H1 (cell line): ENCODE measurements around the gene PRKAR1B. TPM values are rescaled to one million over a fixed set of nuclear protein-coding genes. Genes with fewer than 3 reads are reported as not detected.

Experiments used
- CTCF ChIA-PET: fragments of 300-600 bp; sonication (Branson Sonifier 250); formaldehyde crosslinking; loops from one replicate; lab custom pipeline; 2021; ENCODE audit not compliant: partially characterized antibody; lab: Charles Lee
- POLR2A ChIA-PET: fragments of 300-600 bp; sonication (Branson Sonifier 250); formaldehyde crosslinking; loops from one replicate; lab custom pipeline; 2021; ENCODE audit warnings: inconsistent platforms; ENCODE audit not compliant: partially characterized antibody; lab: Charles Lee
- DNase-seq, 2 experiments: peaks; one replicate each; pipeline versions ENCODE4 v3.0.0 to v3.0.0-alpha.2; 2010 to 2022; ENCODE audit warnings: low spot score in 2 of 2, low read depth in 1 of 2, mixed read lengths in 1 of 2
- FAIRE-seq: peaks from 2 replicates; lab custom pipeline; 2011; peaks lifted over from hg19 to GRCh38; lab: Jason Lieb, UNC
- H2AFZ ChIP-seq: 2 replicates; pipeline ENCODE4 v1.8.1; 2012; ENCODE audit warnings: low read length, inconsistent platforms
- H2AK5ac ChIP-seq: 2 replicates; pipeline ENCODE4 v1.6.1; 2013; ENCODE audit warnings: low read depth, low read length
- H2BK120ac ChIP-seq: replicated peaks from 2 replicates; pipeline ENCODE3; 2013; ENCODE audit warnings: low read depth, low read length, inconsistent platforms
- H2BK12ac ChIP-seq: 2 replicates; pipeline ENCODE4 v1.6.1; 2013; ENCODE audit warnings: low read depth, low read length
- H2BK15ac ChIP-seq: 2 replicates; pipeline ENCODE4 v1.6.1; 2013; ENCODE audit warnings: low read length
- H2BK20ac ChIP-seq: 2 replicates; pipeline ENCODE4 v1.6.1; 2013; ENCODE audit warnings: low read length
- H2BK5ac ChIP-seq: 2 replicates; pipeline ENCODE4 v1.6.1; 2013; ENCODE audit warnings: low read depth, low read length
- H3K14ac ChIP-seq: 2 replicates; pipeline ENCODE4 v1.6.1; 2013; ENCODE audit warnings: inconsistent platforms; ENCODE audit not compliant: insufficient read length
- H3K18ac ChIP-seq: 2 replicates; pipeline ENCODE4 v1.6.1; 2013; ENCODE audit warnings: low read length; ENCODE audit errors: extremely low read depth
- H3K23ac ChIP-seq: 2 replicates; pipeline ENCODE4 v1.6.1; 2013; ENCODE audit warnings: inconsistent platforms; ENCODE audit not compliant: insufficient read length
- H3K23me2 ChIP-seq: 2 replicates; pipeline ENCODE4 v1.6.1; 2013; ENCODE audit warnings: low read depth, low read length
- H3K27ac ChIP-seq: 2 replicates; pipeline ENCODE4 v1.6.1; 2011; ENCODE audit warnings: low read depth, low read length, inconsistent platforms
- H3K27me3 ChIP-seq, 4 experiments: replicated peaks in 1 of 4; 1 replicate in 1 of 4; 2 replicates in 3 of 4; pipeline versions ENCODE4 v1.6.1 to v1.8.1; 2011 to 2013; ENCODE audit warnings: low read length in 3 of 4, mild to moderate bottlenecking in 3 of 4, inconsistent platforms in 2 of 4, mixed read lengths in 2 of 4, moderate library complexity in 1 of 4; ENCODE audit not compliant: control insufficient read depth in 3 of 4, insufficient read depth in 3 of 4; ENCODE audit errors: extremely low read depth in 1 of 4
- H3K36me3 ChIP-seq, 4 experiments: 2 replicates each; pipeline versions ENCODE4 v1.6.1 to v1.8.1; 2011 to 2013; ENCODE audit warnings: mild to moderate bottlenecking in 4 of 4, low read length in 3 of 4, moderate library complexity in 2 of 4, control low read depth in 1 of 4, inconsistent platforms in 1 of 4; ENCODE audit not compliant: insufficient read depth in 4 of 4, control insufficient read depth in 2 of 4
- H3K4ac ChIP-seq: replicated peaks from 2 replicates; pipeline ENCODE3; 2013; ENCODE audit warnings: low read length, low read depth, mixed read lengths, inconsistent platforms; ENCODE audit not compliant: insufficient read length
- H3K4me1 ChIP-seq, 4 experiments: replicated peaks in 1 of 4; 1 replicate in 1 of 4; 2 replicates in 3 of 4; pipeline versions ENCODE4 v1.6.1 to v1.8.1; 2011 to 2013; ENCODE audit warnings: low read length in 3 of 4, inconsistent platforms in 2 of 4, mixed read lengths in 1 of 4; ENCODE audit not compliant: insufficient read depth in 4 of 4, control insufficient read depth in 3 of 4
- H3K4me2 ChIP-seq, 2 experiments: 2 replicates each; pipeline versions ENCODE4 v1.6.1 to v1.8.1; 2011 to 2013; ENCODE audit warnings: low read depth in 2 of 2, low read length in 2 of 2, control low read depth in 1 of 2, inconsistent platforms in 1 of 2, mild to moderate bottlenecking in 1 of 2; ENCODE audit not compliant: insufficient read depth in 1 of 2
- H3K4me3 ChIP-seq, 4 experiments: fragments of 200-600, 300-600 bp in 1 of 4; sonication (generic), shearing (Covaris generic), sonication (Bioruptor Twin) in 1 of 4; 2 replicates each; pipeline versions ENCODE4 v1.5.1 to v1.8.1; 2011 to 2016; ENCODE audit warnings: low read length in 4 of 4, low read depth in 3 of 4, control low read depth in 2 of 4, inconsistent platforms in 2 of 4, mild to moderate bottlenecking in 2 of 4, mixed read lengths in 1 of 4, moderate library complexity in 1 of 4; ENCODE audit not compliant: insufficient read depth in 2 of 4; ENCODE audit errors: extremely low read depth in 1 of 4
- H3K56ac ChIP-seq: replicated peaks from 2 replicates; pipeline ENCODE3; 2013; ENCODE audit warnings: low read depth, mild to moderate bottlenecking, mixed read lengths, low read length, inconsistent platforms; ENCODE audit not compliant: insufficient read length
- H3K79me1 ChIP-seq: 2 replicates; pipeline ENCODE4 v1.6.1; 2013; ENCODE audit warnings: low read depth, low read length, control low read depth
- H3K79me2 ChIP-seq, 2 experiments: 2 replicates each; pipeline versions ENCODE4 v1.6.1 to v1.8.1; 2012 to 2013; ENCODE audit warnings: low read length in 2 of 2, mild to moderate bottlenecking in 2 of 2, inconsistent platforms in 1 of 2; ENCODE audit not compliant: insufficient read depth in 2 of 2, control insufficient read depth in 1 of 2
- H3K9ac ChIP-seq, 4 experiments: replicated peaks in 1 of 4; 1 replicate in 1 of 4; 2 replicates in 3 of 4; pipeline versions ENCODE4 v1.6.1 to v1.8.1; 2011 to 2013; ENCODE audit warnings: low read depth in 3 of 4, low read length in 3 of 4, control low read depth in 2 of 4, mild to moderate bottlenecking in 2 of 4, moderate library complexity in 2 of 4, inconsistent platforms in 1 of 4; ENCODE audit errors: extremely low read depth in 1 of 4
- H3K9me3 ChIP-seq, 2 experiments: 2 replicates each; pipeline versions ENCODE4 v1.6.1 to v1.8.1; 2012 to 2013; ENCODE audit warnings: mild to moderate bottlenecking in 2 of 2, moderate library complexity in 2 of 2, control low read depth in 1 of 2, inconsistent platforms in 1 of 2, low read depth in 1 of 2, low read length in 1 of 2, mixed read lengths in 1 of 2; ENCODE audit not compliant: insufficient read depth in 2 of 2
- H4K20me1 ChIP-seq, 2 experiments: replicated peaks in 1 of 2; 2 replicates each; pipeline versions ENCODE3 to v1.8.1; 2011 to 2013; ENCODE audit warnings: inconsistent platforms in 2 of 2, low read length in 2 of 2, mild to moderate bottlenecking in 1 of 2; ENCODE audit not compliant: insufficient read depth in 2 of 2, control insufficient read depth in 1 of 2
- H4K5ac ChIP-seq: 2 replicates; pipeline ENCODE4 v1.6.1; 2013; ENCODE audit warnings: low read length, low read depth, mixed read lengths, inconsistent platforms; ENCODE audit not compliant: insufficient read length
- H4K8ac ChIP-seq: 2 replicates; pipeline ENCODE4 v1.8.0; 2013; ENCODE audit warnings: mild to moderate bottlenecking, moderate library complexity, low read length, inconsistent platforms; ENCODE audit not compliant: insufficient read depth; ENCODE audit errors: extremely low read depth
- H4K91ac ChIP-seq: replicated peaks from 2 replicates; pipeline ENCODE3; 2013; ENCODE audit warnings: low read length, mixed read lengths, inconsistent platforms; ENCODE audit not compliant: insufficient read length
- BRCA1 ChIP-seq: IDR thresholded peaks from 2 replicates; pipeline ENCODE4 v1.6.1; 2012; ENCODE audit warnings: low read depth, low read length, improper control_type of control experiment
- CBX5 ChIP-seq: fragments of 300-800, 300-1000 bp; sonication (generic); IDR thresholded peaks from 2 replicates; pipeline ENCODE4 v1.7.1; 2016; ENCODE audit warnings: antibody characterized with exemption, low read length, low read depth
- CHD2 ChIP-seq: IDR thresholded peaks from 2 replicates; pipeline ENCODE4 v1.6.1; 2012; ENCODE audit warnings: low read length, improper control_type of control experiment
- CTBP2 ChIP-seq: IDR thresholded peaks from 2 replicates; pipeline ENCODE4 v1.7.0; 2011; ENCODE audit warnings: borderline replicate concordance, mild to moderate bottlenecking, moderate library complexity, mixed read lengths, low read length; ENCODE audit not compliant: insufficient read depth, insufficient read length
- KDM1A ChIP-seq: fragments of 200-600, 300-600 bp; sonication (generic); IDR thresholded peaks from 2 replicates; pipeline ENCODE4 v1.7.1; 2016; ENCODE audit warnings: mild to moderate bottlenecking, low read length, borderline replicate concordance
- KDM5A ChIP-seq: fragments of 200-600 bp; IDR thresholded peaks from 2 replicates; pipeline ENCODE4 v1.7.1; 2012; ENCODE audit warnings: mild to moderate bottlenecking, low read length, inconsistent platforms, mixed read lengths
- MAX ChIP-seq: IDR thresholded peaks from 2 replicates; pipeline ENCODE4 v1.6.1; 2012; ENCODE audit warnings: inconsistent platforms
- NANOG ChIP-seq: IDR thresholded peaks from 2 replicates; pipeline ENCODE4 v1.6.1; 2011; ENCODE audit warnings: low read length, low read depth, mild to moderate bottlenecking, inconsistent platforms; ENCODE audit not compliant: insufficient read depth, poor library complexity, severe bottlenecking
- PHF8 ChIP-seq: fragments of 200-600 bp; sonication (generic); conservative IDR thresholded peaks from 2 replicates; pipeline ENCODE4 v1.7.1; 2012; ENCODE audit warnings: low read depth, mild to moderate bottlenecking, inconsistent platforms, low read length, moderate library complexity
- RAD21 ChIP-seq, 2 experiments: IDR thresholded peaks in 1 of 2; conservative IDR thresholded peaks in 1 of 2; 2 replicates each; pipeline ENCODE4 v1.6.1; 2011; ENCODE audit warnings: low read depth in 2 of 2, low read length in 2 of 2, improper control_type of control experiment in 1 of 2, inconsistent platforms in 1 of 2, mild to moderate bottlenecking in 1 of 2, moderate library complexity in 1 of 2
- SIX5 ChIP-seq: IDR thresholded peaks from 2 replicates; pipeline ENCODE4 v1.6.1; 2011; ENCODE audit warnings: mild to moderate bottlenecking, low read depth, low read length
- TCF12 ChIP-seq: IDR thresholded peaks from 2 replicates; pipeline ENCODE4 v1.6.1; 2011; ENCODE audit warnings: low read depth, mild to moderate bottlenecking, low read length
- WGBS, 2 experiments: shearing (Covaris generic) in 1 of 2; methylation state at CpG; one replicate each; pipeline versions ENCODE4 v1.1.6 to v1.1.7; 2013 to 2015; ENCODE audit warnings: low lambda C conversion rate in 2 of 2, mixed read lengths in 2 of 2, inconsistent platforms in 1 of 2, low coverage in 1 of 2, missing lambda C conversion rate in 1 of 2; ENCODE audit not compliant: insufficient replicate concordance in 2 of 2, insufficient coverage in 1 of 2, insufficient read length in 1 of 2; ENCODE audit errors: extremely low coverage in 1 of 2, missing lambda C conversion rate in 1 of 2; 5-methylcytosine and 5-hydroxymethylcytosine counted together
- polyA plus RNA-seq, 7 experiments: library from polyadenylated mRNA; depleted of rRNA in 3 of 7; stranded (reverse) in 5 of 7; unstranded in 2 of 7; fragments of >200 nt in 5 of 7; fragments of 200-250 nt in 2 of 7; gene quantifications; 1 replicate in 5 of 7; 2 replicates in 1 of 7; 4 replicates in 1 of 7; pipeline versions ENCODE4 v1.2.1 to v1.2.3, GENCODE V29; 2011 to 2013; ENCODE audit warnings: missing spikeins in 2 of 7, mixed read lengths in 2 of 7
- total RNA-seq: library from RNA; stranded (reverse); fragmentation: NEBNext Ultra II Directional; extraction: Animal tissue kit (Norgen Biotek cat#: 25700); gene quantifications from 2 replicates; pipeline ENCODE4 v1.2.1, GENCODE V29; 2021

Gene PRKAR1B
- total and polyA plus RNA-seq, 2 of the 8 experiments (the other 6 are each of a cell fraction or from before 2014, with no cell fraction given) = 12.3 to 55.7 TPM

- Histone ChIP-seq H3K79me2 (no peaks in the 10 kb centered on the region; a peak in 2 of 4 replicates), H3K4ac (no peak overlapping the region), H2BK15ac (no peak overlapping the region), H3K14ac (no peak overlapping the region), H3K4me1 (no peaks in the 10 kb centered on the region), H3K23ac (no peak overlapping the region), H4K5ac (no peak overlapping the region), H3K23me2 (peaks cover 2% of the 10 kb centered on the region; the same call in 1 of the 2 replicates), H3K56ac (no peak overlapping the region), H4K20me1 (no peaks in the 10 kb centered on the region), H3K9ac (no peak overlapping the region), H4K91ac (no peak overlapping the region), H3K27ac (no peak overlapping the region), H2BK12ac (no peak overlapping the region), H4K8ac (peak overlapping the region; percentile 57; the same call in 1 of the 2 replicates), H2BK120ac (no peak overlapping the region), H2AFZ (no peak overlapping the region), H2BK5ac (no peak overlapping the region), H3K9me3 (peaks cover 10 to 11% of the 10 kb centered on the region in 2 experiments; a peak in 3 of 4 replicates), H3K4me2 (no peak overlapping the region), H2BK20ac (no peak overlapping the region), H3K27me3 (no peaks in the 10 kb centered on the region), H3K4me3 (no peak overlapping the region), H3K36me3 (peaks cover 0 to 29% (median 10%) of the 10 kb centered on the region in 4 experiments; a peak in 7 of 8 replicates), H3K79me1 (peaks cover 3% of the 10 kb centered on the region; the same call in 1 of the 2 replicates), H2AK5ac (no peak overlapping the region), H3K18ac (no peak overlapping the region)
- CTCF ChIA-PET = no interaction called here
- WGBS, 2 experiments = 96% methylated on average over 19 of the region's 19 CpGs; no CpG with 5 or more reads in 1 of the 2 experiments
- FAIRE-seq (no peak), DNase-seq (no peak)
- POLR2A ChIA-PET = no interaction called here
- TF ChIP-seq BRCA1 (no peak), CBX5 (no peak), TCF12 (no peak), SIX5 (no peak), CHD2 (no peak), KDM1A (no peak), CTBP2 (no peak), RAD21 (IDR thresholded peaks at IDR 0.05 in 1 of 2, conservative IDR thresholded peaks at IDR 0.05 in 1 of 2; ENCODE audit: low read depth in 2 of 2, low read length in 2 of 2) (no peak), MAX (no peak), KDM5A (no peak), NANOG (no peak), PHF8 (no peak)
Measured at GRCh38 chr7:683526-684205, 43.4 kb downstream of the PRKAR1B start.
